GM18519 (cell line): Measurements from ENCODE around the gene OAS1.
"Not testable (repeated sequence)": the region's sequence is repeated elsewhere in the genome, so short reads cannot be mapped to it uniquely, and the experiment has no call there.

Experiments used
- ATAC-seq: cut with Tn5 transposase; IDR thresholded peaks from one replicate; pipeline ENCODE4 v1.9.1; 2021; ENCODE audit warnings: mild to moderate bottlenecking, moderate library complexity; ENCODE audit not compliant: unreplicated experiment, low FRiP score

The OAS1 gene

GRCh38 chr12:112898380-112898779, 8.4 kb upstream of the OAS1 start:
- no peak for ATAC-seq

- no peak for ATAC-seq
These were observed 6.2 kb upstream of the OAS1 start for GRCh38 chr12:112900298-112901145.

- ATAC-seq = no peak
These were observed 5.5 kb upstream of the OAS1 start for GRCh38 chr12:112901271-112901670.

- no peak for ATAC-seq
These were observed 2.2 kb upstream of the OAS1 start for GRCh38 chr12:112904571-112904970.

GRCh38 chr12:112905451-112906089, 1.2 kb upstream of the OAS1 start:
- no peak for ATAC-seq

DNA sequence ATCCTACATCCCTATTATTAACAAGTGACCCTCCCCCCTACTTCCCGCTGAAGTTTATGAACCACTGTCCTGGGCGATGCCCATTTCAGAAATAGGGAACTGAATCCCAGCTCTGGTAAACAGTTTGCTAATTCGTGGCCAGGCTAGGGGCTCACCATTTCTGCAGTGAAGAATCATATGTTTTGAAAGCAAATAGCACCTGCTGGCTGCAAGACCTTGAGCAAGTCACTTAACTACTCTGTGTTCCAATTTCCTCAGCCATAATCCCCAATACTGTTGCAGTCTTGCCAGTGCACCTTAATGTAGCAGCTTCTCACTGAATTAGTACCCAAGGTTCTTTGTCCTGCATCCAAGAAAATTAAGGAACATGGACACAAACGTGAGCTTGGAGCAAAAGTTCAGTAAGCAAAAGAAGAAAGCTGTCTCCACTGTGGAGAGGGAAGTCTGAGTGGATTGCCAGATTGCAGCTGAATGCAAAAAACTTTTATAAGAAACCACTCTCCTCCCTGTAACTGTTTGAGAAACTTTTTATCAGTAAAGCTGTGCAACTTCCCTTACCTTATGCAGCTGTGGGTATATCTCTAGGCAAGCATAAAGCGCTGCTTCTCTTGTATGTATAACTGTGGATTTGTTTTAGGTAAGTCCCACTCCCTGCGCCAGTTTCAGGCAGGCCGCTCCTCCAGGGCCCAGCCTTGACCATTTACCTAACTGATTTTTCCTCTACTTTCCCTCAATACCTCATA, 824 bp downstream of the OAS1 start:
- no peak for ATAC-seq

DNA sequence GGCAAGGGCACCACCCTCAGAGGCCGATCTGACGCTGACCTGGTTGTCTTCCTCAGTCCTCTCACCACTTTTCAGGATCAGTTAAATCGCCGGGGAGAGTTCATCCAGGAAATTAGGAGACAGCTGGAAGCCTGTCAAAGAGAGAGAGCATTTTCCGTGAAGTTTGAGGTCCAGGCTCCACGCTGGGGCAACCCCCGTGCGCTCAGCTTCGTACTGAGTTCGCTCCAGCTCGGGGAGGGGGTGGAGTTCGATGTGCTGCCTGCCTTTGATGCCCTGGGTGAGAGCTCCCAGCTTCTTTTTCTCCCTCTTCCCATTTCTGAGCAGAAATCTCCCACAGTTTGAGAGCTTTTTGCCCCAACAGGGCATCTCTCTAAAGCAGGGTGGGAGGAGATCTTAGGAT, 1.8 kb downstream of the OAS1 start:
- no peak for ATAC-seq

DNA sequence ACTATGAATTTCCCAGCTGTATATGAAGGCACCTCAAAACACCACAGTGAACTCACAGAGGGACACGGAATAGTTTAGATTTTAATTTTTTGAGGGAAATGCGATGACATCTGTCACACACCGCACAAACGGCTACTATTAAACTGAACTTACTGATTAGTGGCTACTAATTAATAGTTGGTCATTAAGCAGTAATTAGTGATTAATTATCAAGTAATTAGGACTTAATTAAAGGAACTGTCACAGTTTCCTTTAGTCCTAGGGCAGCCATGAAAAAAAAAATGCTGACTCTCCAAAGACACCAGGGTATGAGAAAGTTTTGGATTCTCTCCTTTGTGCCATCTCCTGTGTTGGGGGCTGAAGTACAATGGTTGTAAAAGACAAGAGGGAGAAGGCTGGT, 2.9 kb downstream of the OAS1 start:
- ATAC-seq = no peak

GRCh38 chr12:112913038-112913688, 6.4 kb downstream of the OAS1 start:
- no peak for ATAC-seq

DNA sequence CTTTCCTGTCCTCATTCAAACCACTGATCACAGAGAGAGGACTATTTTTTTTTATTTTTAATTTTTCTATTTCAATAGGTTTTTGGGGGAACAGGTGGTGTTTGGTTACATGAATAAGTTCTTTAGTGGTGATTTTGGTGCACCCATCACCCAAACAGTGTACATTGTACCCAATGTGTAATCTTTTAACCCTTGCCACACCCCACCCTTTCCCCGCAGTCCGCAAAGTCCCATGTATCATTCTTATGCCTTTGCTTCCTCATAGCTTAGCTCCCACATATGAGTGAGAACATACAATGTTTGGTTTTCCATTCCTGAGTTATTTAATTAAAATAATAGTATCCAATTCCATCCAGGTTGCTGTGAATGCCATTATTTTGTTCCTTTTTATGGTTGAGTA, 7.1 kb downstream of the OAS1 start:
- not testable (repeated sequence) for ATAC-seq

GRCh38 chr12:112916270-112916669, 9.5 kb downstream of the OAS1 start:
- no peak for ATAC-seq

GRCh38 chr12:112919121-112919520, 12.4 kb downstream of the OAS1 start:
- ATAC-seq = no peak

DNA sequence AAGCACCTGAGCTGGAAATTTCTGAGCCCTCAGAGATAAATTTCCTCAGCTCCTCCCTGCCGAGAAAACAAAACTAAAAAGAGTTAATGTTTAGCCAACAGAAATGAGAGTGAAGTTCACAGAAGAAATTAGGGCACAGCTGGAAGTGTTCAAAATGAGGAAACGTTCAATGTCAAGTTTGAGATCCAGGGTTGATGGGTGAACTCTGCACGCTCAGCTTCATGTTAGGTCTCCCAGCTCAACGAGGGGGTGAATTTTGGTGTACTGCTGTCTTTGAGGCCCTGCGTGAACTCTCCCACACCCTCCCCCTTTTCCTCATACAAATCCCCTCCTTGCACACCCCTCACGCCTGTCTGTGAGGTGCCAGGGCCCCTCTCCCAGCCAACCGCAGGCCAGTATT, 18.2 kb downstream of the OAS1 start:
- no peak for ATAC-seq

DNA sequence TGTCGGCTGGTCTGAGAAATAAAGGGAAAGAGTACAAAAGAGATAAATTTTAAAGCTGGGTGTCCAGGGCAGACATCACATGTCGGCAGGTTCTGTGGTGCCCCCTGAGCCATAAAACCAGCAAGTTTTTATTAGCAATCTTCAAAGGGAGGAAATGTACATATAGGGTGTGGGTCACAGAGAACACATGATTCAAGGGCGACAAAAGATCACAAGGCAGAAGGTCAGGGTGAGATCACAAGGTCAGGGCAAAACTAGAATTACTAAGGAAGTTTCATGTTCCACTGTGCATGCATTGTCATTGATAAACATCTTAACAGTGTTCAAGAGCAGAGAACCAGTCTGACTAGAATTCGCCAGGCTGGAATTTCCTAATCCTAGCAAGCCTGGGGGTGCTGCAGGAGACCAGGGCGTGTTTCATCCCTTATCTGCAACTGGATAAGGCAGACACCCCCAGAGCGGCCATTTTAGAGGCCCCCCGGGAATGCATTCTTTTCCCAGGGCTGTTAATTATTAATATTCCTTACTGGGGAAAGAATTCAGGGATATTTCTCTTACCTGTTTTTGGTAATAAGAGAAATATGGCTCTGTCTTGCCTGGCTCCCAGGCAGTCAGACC, 19.8 kb downstream of the OAS1 start:
- ATAC-seq = not testable (repeated sequence)

GRCh38 chr12:112927475-112927874, 20.7 kb downstream of the OAS1 start:
- no peak for ATAC-seq

- no peak for ATAC-seq
These were observed 21.2 kb downstream of the OAS1 start for GRCh38 chr12:112927925-112928324.

- ATAC-seq = no peak
These were observed 22.2 kb downstream of the OAS1 start for GRCh38 chr12:112928978-112929377.

GRCh38 chr12:112929715-112930114, 23.0 kb downstream of the OAS1 start:
- no peak for ATAC-seq

DNA sequence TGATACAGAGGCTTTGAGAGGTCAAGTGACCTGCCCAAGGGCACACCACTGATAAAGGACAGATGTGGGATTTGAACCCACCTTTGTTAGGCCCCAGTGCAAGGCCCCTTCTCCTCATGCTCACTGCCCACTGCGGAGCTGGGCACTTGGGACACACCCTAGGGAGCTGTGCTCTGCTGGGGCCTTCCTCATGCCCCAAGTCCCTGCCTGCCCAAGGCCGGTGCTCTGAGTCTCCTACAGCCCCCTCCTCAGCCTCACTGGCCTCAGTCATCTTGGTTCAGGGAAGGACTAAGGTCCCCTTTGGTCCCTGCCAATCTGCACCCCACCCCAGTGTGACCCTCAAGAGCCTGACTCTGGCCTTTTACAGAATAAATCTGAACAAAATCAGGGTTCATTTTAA, 23.6 kb downstream of the OAS1 start:
- ATAC-seq = no peak

GRCh38 chr12:112932485-112933128, 25.8 kb downstream of the OAS1 start:
- ATAC-seq = no peak
